PFSK-1 (cell line): ENCODE results near the gene FAM50B.

ENCODE experiments used
- FOXP2 ChIP-seq: optimal IDR thresholded peaks from 2 replicates; pipeline ENCODE3; 2011; ENCODE audit warnings: borderline replicate concordance, control low read depth, inconsistent platforms; ENCODE audit not compliant: insufficient read depth; ENCODE audit errors: extremely low read length, extremely low read depth
- POLR2AphosphoS5 ChIP-seq: IDR thresholded peaks from 2 replicates; pipeline ENCODE4 v1.6.1; 2012; ENCODE audit warnings: low read depth, mild to moderate bottlenecking, control low read depth, low read length, moderate library complexity
- REST ChIP-seq, 2 experiments: IDR thresholded peaks; 2 replicates each; pipeline versions ENCODE4 v1.6.1 to v1.8.0; 2011 to 2012; ENCODE audit warnings: low read depth in 2 of 2, low read length in 2 of 2, control low read depth in 1 of 2, inconsistent platforms in 1 of 2, mild to moderate bottlenecking in 1 of 2, moderate library complexity in 1 of 2; ENCODE audit not compliant: insufficient read depth in 1 of 2
- SIN3A ChIP-seq: IDR thresholded peaks from 2 replicates; pipeline ENCODE4 v1.6.1; 2012; ENCODE audit warnings: mild to moderate bottlenecking, low read length, moderate library complexity, borderline replicate concordance; ENCODE audit not compliant: insufficient read depth
- TAF1 ChIP-seq: IDR thresholded peaks from 2 replicates; pipeline ENCODE4 v1.6.1; 2012; ENCODE audit warnings: low read length, control low read depth, borderline replicate concordance; ENCODE audit not compliant: insufficient read depth

FAM50B gene

GRCh38 chr6:3879194-3879952 is 30.2 kb downstream of the FAM50B start:
- TF ChIP-seq TAF1 (no peak), REST (IDR thresholded peaks at IDR 0.05; ENCODE audit: insufficient read depth in 1 of 2, low read depth in 2 of 2, low read length in 2 of 2) (no peak)

GRCh38 chr6:3881711-3882421 is 32.7 kb downstream of the FAM50B start:
- TF ChIP-seq REST (IDR thresholded peaks at IDR 0.05; ENCODE audit: insufficient read depth in 1 of 2, low read depth in 2 of 2, low read length in 2 of 2) (no peak), POLR2AphosphoS5 (no peak), TAF1 (no peak), FOXP2 (no peak), SIN3A (no peak)

- no peak for TF ChIP-seq TAF1
- TF ChIP-seq FOXP2: no peak
- TF ChIP-seq POLR2AphosphoS5: no peak
- no peak for TF ChIP-seq SIN3A
- no peak for TF ChIP-seq REST (IDR thresholded peaks at IDR 0.05; ENCODE audit: insufficient read depth in 1 of 2, low read depth in 2 of 2, low read length in 2 of 2)
These were observed 33.3 kb downstream of the FAM50B start for GRCh38 chr6:3882431-3882830.

GRCh38 chr6:3882866-3883265 is 33.7 kb downstream of the FAM50B start:
- TF ChIP-seq TAF1 (no peak), FOXP2 (no peak), POLR2AphosphoS5 (no peak), SIN3A (no peak), REST (IDR thresholded peaks at IDR 0.05; ENCODE audit: insufficient read depth in 1 of 2, low read depth in 2 of 2, low read length in 2 of 2) (no peak)
